ENCODE measurements around the gene EPHA4. TPM values are rescaled to one million over a fixed set of nuclear protein-coding genes. Genes with fewer than 3 reads are reported as not detected.
A peak's percentile ranks its signal among the peaks of the same experiment; 100 is the strongest.

EPHA4 gene
- polyA plus RNA-seq, 12 donors, result 11.1 to 48.4 (median 17.3) TPM; not detected in 1

GRCh38 chr2:221400411-221400810 is 171.7 kb downstream of the EPHA4 start:
- DNase-seq, result no peak

DNA sequence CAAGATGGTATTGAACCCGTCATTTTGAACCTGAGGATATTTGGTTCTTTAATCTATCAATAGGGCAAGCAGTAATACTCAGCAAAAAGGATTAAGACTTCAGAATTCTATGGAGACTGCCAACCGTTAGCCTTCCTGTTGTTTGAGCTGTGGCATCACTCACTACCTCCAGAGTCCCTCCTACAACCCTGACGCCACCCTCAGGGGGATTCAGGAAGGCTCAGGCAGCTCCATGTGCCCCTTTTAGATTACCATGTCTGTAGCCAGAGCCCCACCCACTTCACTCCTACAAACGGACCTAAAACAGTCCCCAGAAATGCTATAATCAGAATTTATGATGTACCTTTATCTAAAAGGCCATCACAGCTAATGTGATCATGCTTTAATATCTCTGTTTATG is 172.9 kb downstream of the EPHA4 start:
- DNase-seq, result no peak

DNA sequence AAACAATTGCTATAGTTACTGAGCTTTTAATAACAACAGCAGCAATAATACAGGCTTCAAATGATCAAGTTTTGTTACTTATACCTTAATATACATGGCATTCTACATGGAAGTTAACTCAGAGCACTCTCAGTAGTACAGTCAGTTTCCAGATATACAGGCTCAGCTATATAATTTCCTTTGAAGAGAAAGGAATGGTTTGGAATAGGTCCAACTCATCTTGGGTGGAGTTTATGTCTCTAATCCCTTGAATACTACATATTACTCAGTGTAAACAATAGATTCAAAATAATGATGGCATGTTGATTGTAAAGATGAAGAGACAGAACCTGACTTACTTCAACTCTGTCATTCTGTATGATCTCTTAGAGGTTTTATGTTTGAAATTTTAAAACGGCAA is 174.9 kb downstream of the EPHA4 start:
- no peak for DNase-seq

- no peak for DNase-seq
Observed at GRCh38 chr2:221392228-221392881, 179.7 kb downstream of the EPHA4 start.

GRCh38 chr2:221390878-221391277 is 181.2 kb downstream of the EPHA4 start:
- DNase-seq, result no peak

DNA sequence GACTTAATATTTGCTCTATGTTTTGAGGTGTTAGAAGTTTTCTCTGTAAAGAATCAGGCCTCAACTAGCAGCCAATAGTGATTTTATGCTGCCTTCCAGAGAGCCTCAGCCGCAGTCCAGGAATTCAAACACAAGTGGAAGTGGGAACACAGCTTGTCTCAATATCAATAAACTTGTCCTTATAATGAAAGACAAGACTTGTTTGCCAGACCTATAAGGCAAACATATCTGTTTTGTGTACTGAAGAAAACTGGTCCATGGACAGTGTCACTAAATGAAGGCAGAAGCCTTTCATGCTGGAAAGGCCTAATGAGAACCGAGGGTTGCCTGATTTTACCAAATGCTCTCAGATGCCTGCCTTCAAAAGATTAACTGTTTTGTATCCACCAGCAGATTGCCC is 182.2 kb downstream of the EPHA4 start:
- no peak for DNase-seq

DNA sequence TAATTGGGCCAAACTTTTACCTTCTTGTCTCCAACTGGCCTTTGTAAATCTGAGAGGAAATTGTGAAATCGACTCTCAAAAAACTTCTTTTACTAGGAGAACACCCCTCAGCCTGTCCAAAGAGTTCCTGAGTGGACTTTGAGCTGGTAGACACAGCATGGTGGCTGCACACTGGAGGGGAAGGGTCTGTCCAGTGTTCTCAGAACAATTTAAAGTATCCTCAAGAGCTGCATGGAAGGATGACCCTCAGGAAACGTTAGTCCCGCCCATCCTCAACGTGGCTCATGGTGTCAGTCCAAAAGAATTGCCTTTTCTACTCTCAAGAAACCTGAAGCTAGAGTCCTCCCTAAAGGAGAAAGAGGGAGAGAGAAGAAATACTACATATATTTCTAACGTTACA is 182.7 kb downstream of the EPHA4 start:
- no peak for DNase-seq

GRCh38 chr2:221388891-221389290 is 183.2 kb downstream of the EPHA4 start:
- no peak for DNase-seq

DNA sequence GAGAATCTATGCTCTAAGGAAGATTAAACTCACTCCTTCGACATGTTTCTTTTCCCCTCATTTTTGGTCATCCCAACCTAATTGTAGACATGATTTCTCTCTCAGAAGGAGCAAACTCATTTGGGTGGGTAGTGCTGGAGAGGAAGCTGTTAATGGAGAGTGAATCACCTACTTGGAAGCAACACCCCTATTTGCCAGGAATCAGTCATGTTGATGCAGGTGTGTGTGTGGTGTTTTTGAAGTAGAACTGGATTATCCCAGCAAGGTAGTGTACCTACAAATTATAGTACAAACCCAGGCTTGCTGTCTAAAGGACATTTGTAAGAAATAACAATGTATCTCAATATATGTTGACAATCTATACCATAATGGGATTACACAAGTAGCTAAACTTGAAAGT is 186.4 kb downstream of the EPHA4 start:
- no peak for DNase-seq

GRCh38 chr2:221381928-221382488 is 190.1 kb downstream of the EPHA4 start:
- DNase-seq, result no peak

GRCh38 chr2:221380686-221381085 is 191.4 kb downstream of the EPHA4 start:
- DNase-seq, result no peak

- DNase-seq, result no peak
Observed at GRCh38 chr2:221380062-221380461, 192.0 kb downstream of the EPHA4 start.

GRCh38 chr2:221377597-221377996 is 194.5 kb downstream of the EPHA4 start:
- no peak for DNase-seq

- DNase-seq, result no peak
Observed at GRCh38 chr2:221377066-221377465, 195.0 kb downstream of the EPHA4 start.

DNA sequence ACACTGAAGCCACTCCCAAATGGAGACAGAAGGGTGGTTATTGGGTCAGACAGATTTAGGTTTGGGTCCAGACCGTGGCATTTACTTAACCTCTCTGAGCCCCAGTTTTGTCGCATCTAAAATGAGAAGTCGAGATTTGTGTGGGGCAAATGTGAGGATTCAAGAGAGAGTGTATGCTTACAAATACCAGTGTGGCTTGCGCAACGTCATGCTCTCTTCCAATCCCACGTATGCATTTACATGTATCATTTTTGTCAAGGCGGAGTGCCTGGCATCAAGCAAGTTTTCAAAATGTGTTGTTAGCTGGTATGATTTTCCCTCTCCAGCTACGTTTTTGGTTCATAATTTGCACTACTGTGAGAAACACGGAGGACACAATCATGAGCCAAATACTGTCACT is 197.9 kb downstream of the EPHA4 start:
- no peak for DNase-seq

- DNase-seq, result no peak
Observed at GRCh38 chr2:221372907-221373306, 199.2 kb downstream of the EPHA4 start.

DNA sequence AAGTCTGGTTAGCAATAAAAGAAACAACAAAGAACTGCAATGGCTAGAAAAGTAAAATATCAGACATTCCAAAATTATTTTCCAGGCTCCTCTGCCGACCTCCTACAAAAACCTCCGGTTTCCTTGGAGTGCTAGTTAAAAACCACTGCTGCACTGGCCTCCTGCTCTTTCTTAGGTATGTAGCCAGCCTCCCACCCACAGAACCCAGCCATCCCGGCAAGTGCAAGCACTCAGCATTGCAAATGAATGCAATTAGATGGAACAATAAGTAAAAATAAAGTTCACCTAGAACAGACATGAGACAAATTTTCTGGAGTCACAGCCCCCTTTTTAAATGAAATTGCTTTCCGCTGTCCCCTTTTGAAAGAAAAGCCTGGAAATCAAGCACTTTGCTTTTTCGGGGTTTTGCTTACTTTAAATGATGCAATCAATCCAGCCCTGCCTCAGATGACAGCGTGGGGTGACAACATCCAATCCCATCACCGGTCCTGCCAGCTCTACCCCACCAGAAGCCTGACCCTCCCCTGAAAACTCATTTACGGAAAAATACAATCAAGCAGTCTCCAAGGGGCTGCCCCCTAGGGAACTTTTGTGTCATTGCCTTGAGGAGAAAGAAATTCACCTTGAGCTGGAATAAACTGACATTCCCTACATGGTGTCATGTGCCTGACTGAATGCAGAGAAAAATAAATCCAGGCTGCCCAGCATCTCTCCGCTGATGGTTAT is 199.8 kb downstream of the EPHA4 start:
- DNase-seq, result peak; percentile 7

DNA sequence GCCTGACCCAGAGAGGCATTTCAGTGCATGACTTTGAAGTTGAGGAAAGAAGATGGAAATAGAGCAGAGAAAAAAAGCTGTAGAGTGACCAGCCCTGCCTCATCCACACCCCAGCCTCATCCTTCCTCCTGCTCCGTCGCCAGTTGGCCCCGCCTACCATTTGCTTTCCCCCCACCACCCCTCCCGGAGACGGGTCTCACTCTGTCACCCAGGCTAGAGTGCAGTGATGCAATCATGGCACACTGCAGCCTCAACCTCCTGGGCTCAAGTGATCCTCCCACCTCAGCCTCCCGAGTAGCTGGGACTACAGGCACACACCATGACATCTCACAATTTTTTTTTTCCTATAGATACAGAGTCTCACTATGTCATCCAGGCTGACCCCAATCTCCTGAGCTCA is 200.8 kb downstream of the EPHA4 start:
- DNase-seq, result no peak

DNA sequence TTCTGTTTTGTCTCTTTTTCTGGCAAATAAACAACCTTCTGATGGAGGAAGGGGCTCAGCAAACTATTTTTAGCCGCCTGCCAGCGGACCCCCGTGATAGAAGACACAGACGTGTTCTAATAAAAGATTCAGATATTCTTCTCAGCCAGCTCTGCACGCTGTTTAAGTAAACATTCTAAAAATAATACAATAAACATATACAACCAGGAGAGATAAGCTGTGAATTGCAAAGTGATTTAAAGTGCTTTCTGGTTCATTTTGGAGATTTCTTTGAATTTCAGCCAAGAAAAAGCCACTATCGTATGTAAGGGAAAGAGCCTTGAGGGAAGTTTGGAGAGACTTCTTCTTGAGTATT is 201.3 kb downstream of the EPHA4 start:
- no peak for DNase-seq

DNA sequence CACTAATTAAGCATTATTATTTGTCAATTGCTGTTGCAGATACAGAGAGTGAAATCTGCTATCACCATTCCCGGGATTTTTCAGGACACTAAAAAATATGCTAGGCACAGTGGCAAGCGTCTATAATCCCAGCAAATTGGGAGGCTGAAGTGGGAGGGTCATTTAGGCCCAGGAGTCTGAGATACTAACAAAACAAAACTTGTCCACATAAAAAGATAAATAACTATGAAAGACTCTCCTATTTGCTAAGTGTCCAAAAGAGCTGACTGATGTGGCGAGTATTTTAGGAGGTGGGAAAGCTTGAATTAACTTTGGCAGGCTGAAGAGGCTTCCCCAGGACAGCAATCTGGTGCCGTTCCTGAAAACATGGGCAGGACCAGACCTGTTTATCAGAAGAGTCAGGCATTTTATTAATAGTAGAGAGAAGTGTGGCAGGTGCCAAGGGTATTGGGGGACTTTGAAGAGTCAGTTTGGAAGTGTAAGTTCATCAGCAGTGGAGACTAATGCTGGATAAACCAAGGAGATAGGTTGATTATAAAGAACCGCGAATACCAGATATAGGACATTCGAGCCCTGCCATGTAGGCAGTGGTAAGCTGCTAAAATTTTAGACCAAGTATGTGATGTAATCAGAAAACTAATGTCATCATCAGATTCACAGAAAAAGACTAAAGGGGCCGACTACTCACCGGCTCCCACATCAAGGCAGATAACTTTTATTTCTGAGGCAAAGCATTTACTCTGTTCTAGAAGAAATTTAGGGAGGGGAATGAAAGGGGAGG is 201.8 kb downstream of the EPHA4 start:
- no peak for DNase-seq
